Gastrocnemius medialis (tissue), 4 donors: ENCODE results near the gene FBXO42. TPM values are rescaled to one million over a fixed set of nuclear protein-coding genes. Genes with fewer than 3 reads are reported as not detected.
"Not testable (repeated sequence)": the region's sequence is repeated elsewhere in the genome, so short reads cannot be mapped to it uniquely, and the experiment has no call there.

Experiments used
- ATAC-seq, 2 donors: fragments of 150-250 bp; one replicate each; pipeline ENCODE4 v1.9.1; 2016
- DNase-seq, 2 donors: peaks; one replicate each; pipeline ENCODE4 v3.0.0-alpha.2; 2019
- H3K27ac ChIP-seq, 4 donors: fragments of 200-600 bp; sonication (generic); 1 replicate in 1 of 4; 2 replicates in 3 of 4; pipeline ENCODE4 v1.5.1; 2016 to 2018; ENCODE audit warnings: mild to moderate bottlenecking in 2 of 4, moderate library complexity in 1 of 4
- H3K27me3 ChIP-seq, 3 donors: fragments of 200-600 bp; sonication (generic) in 2 of 3; 1 replicate in 1 of 3; 2 replicates in 2 of 3; pipeline versions ENCODE4 v1.5.1 to v1.6.0; 2016 to 2019; ENCODE audit warnings: mild to moderate bottlenecking in 1 of 3, moderate library complexity in 1 of 3
- H3K36me3 ChIP-seq, 2 donors: fragments of 200-600 bp; sonication (generic) in 1 of 2; one replicate each; pipeline ENCODE4 v1.5.1; 2017 to 2018
- H3K4me1 ChIP-seq, 2 donors: fragments of 200-600 bp; sonication (generic) in 1 of 2; one replicate each; pipeline ENCODE4 v1.5.1; 2016 to 2017; ENCODE audit warnings: mild to moderate bottlenecking in 2 of 2
- H3K4me3 ChIP-seq, 4 donors: fragments of 200-600 bp; sonication (generic) in 3 of 4; 1 replicate in 1 of 4; 2 replicates in 3 of 4; pipeline ENCODE4 v1.5.1; 2016 to 2019; ENCODE audit warnings: mild to moderate bottlenecking in 2 of 4
- H3K9me3 ChIP-seq, 3 donors: fragments of 200-600 bp; sonication (generic) in 2 of 3; 1 replicate in 1 of 3; 2 replicates in 2 of 3; pipeline ENCODE4 v1.5.1; 2016 to 2019
- CTCF ChIP-seq, 5 experiments: fragments of 450-650 bp in 3 of 5; fragments of 200-600 bp in 2 of 5; sonication (generic) in 2 of 5; IDR thresholded peaks in 4 of 5; conservative IDR thresholded peaks in 1 of 5; 1 replicate in 4 of 5; 2 replicates in 1 of 5; pipeline ENCODE4 v1.5.1; 2016 to 2019; ENCODE audit warnings: antibody characterized with exemption in 5 of 5, mild to moderate bottlenecking in 3 of 5, moderate library complexity in 3 of 5
- POLR2A ChIP-seq, 2 donors: fragments of 450-650 bp; IDR thresholded peaks; one replicate each; pipeline ENCODE4 v1.6.1; 2017; ENCODE audit warnings: antibody characterized with exemption in 2 of 2, mild to moderate bottlenecking in 2 of 2, moderate library complexity in 2 of 2
- in situ Hi-C, 4 donors: fragments of 200-750 bp; cut with MboI; loops; one replicate each; pipeline versions ENCODE4 v1.15.0 to v1.8.0; 2017; ENCODE audit warnings: low sequenced_read_pairs in 4 of 4
- intact Hi-C: fragments of 100-400 bp; cut with DNase I; formaldehyde crosslinking; loops from one replicate; pipeline ENCODE4 v1.15.1; 2023; ENCODE audit warnings: low total_unique reads
- total RNA-seq, 4 donors: library from RNA; depleted of rRNA; stranded (reverse); fragments of >200 nt; gene quantifications; one replicate each; pipeline versions ENCODE4 v1.1.0 to v1.2.3, GENCODE V29; 2016

FBXO42 gene
- total RNA-seq, 4 donors from 2014 or later = 23.1 to 32.4 (median 27.2) TPM

GRCh38 chr1:16348414-16349182, 3.7 kb downstream of the FBXO42 start:
- no peak overlapping the region for H3K4me3 ChIP-seq
- ATAC-seq (peak in 1 of 2 donors; percentile 29), DNase-seq (no peak)
- TF ChIP-seq POLR2A (IDR thresholded peaks at IDR 0.05) (no peak), CTCF (IDR thresholded peaks at IDR 0.05 in 4 of 5, conservative IDR thresholded peaks at IDR 0.05 in 1 of 5) (no peak)
- H3K4me1 ChIP-seq = peaks cover 34 to 44% of the 10 kb centered on the region in 2 donors
- no peaks in the 10 kb centered on the region for H3K27me3 ChIP-seq
- H3K9me3 ChIP-seq = no peaks in the 10 kb centered on the region
- intact Hi-C loops (no loop called here), in situ Hi-C loops (no loop called here)
- no peaks in the 10 kb centered on the region for H3K36me3 ChIP-seq
- peak overlapping the region; percentile 42 to 99 (median 60) for H3K27ac ChIP-seq

GRCh38 chr1:16343276-16343675, 9.0 kb downstream of the FBXO42 start:
- intact Hi-C loops = not testable (repeated sequence)
- DNase-seq (peak in 1 of 2 donors; percentile 34), ATAC-seq (peak; percentile 73 to 83)

GRCh38 chr1:16342331-16343062, 9.8 kb downstream of the FBXO42 start:
- ATAC-seq = no peak
- Histone ChIP-seq H3K4me1 (peaks cover 23 to 38% of the 10 kb centered on the region in 2 donors), H3K27ac (peak overlapping the region; percentile 3 to 59 (median 58)), H3K4me3 (no peak overlapping the region), H3K9me3 (no peaks in the 10 kb centered on the region), H3K36me3 (no peaks in the 10 kb centered on the region), H3K27me3 (no peaks in the 10 kb centered on the region)
- intact Hi-C loops (no loop called here), in situ Hi-C loops (no loop called here)
- no peak for TF ChIP-seq CTCF (IDR thresholded peaks at IDR 0.05 in 4 of 5, conservative IDR thresholded peaks at IDR 0.05 in 1 of 5)
- no peak for TF ChIP-seq POLR2A (IDR thresholded peaks at IDR 0.05)
- DNase-seq = no peak

More at GRCh38 chr1:16343276-16343675, 9.0 kb downstream of the FBXO42 start:
- Histone ChIP-seq H3K4me1 (peaks cover 25 to 40% of the 10 kb centered on the region in 2 donors), H3K27ac (peak overlapping the region; percentile 3 to 59 (median 58))
- H3K27me3 ChIP-seq, in situ Hi-C loops, H3K4me3 ChIP-seq, H3K36me3 ChIP-seq, H3K9me3 ChIP-seq: not testable (repeated sequence)

GRCh38 chr1:16340673-16341072, 11.6 kb downstream of the FBXO42 start:
- DNase-seq (no peak), ATAC-seq (no peak)
- Histone ChIP-seq H3K27ac (peak overlapping the region in 2 of 4 donors; percentile 29 to 42), H3K4me3 (no peak overlapping the region), H3K27me3 (no peaks in the 10 kb centered on the region), H3K9me3 (no peaks in the 10 kb centered on the region), H3K4me1 (peaks cover 32 to 35% of the 10 kb centered on the region in 2 donors), H3K36me3 (no peaks in the 10 kb centered on the region)
- intact Hi-C loops (no loop called here), in situ Hi-C loops (no loop called here)
- TF ChIP-seq CTCF (IDR thresholded peaks at IDR 0.05 in 4 of 5, conservative IDR thresholded peaks at IDR 0.05 in 1 of 5) (no peak), POLR2A (IDR thresholded peaks at IDR 0.05) (no peak)

GRCh38 chr1:16338961-16339360, 13.3 kb downstream of the FBXO42 start:
- no peak for ATAC-seq
- no peaks in the 10 kb centered on the region for H3K9me3 ChIP-seq
- no peak overlapping the region for H3K4me3 ChIP-seq
- no peaks in the 10 kb centered on the region for H3K36me3 ChIP-seq
- peaks cover 37 to 42% of the 10 kb centered on the region in 2 donors for H3K4me1 ChIP-seq
- DNase-seq = no peak
- intact Hi-C loops (no loop called here), in situ Hi-C loops (no loop called here)
- H3K27ac ChIP-seq = no peak overlapping the region
- no peaks in the 10 kb centered on the region for H3K27me3 ChIP-seq
- TF ChIP-seq POLR2A (IDR thresholded peaks at IDR 0.05) (no peak), CTCF (IDR thresholded peaks at IDR 0.05 in 4 of 5, conservative IDR thresholded peaks at IDR 0.05 in 1 of 5) (no peak)
